Vagina (tissue), 2 donors: ENCODE data around the gene IL18RAP.

ENCODE experiments used
- POLR2A ChIP-seq, 2 donors: fragments of 450-650 bp; IDR thresholded peaks; one replicate each; pipeline ENCODE4 v1.6.1; 2017; ENCODE audit warnings: antibody characterized with exemption in 2 of 2, mild to moderate bottlenecking in 2 of 2, moderate library complexity in 2 of 2
- TF ChIP-seq, protein P1 (sequence below), 3 experiments: fragments of 450-650 bp in 2 of 3; fragments of 200-600 bp in 1 of 3; sonication (generic) in 1 of 3; IDR thresholded peaks; one replicate each; pipeline ENCODE4 v1.5.1; 2017 to 2019; ENCODE audit warnings: antibody characterized with exemption in 3 of 3, mild to moderate bottlenecking in 2 of 3, moderate library complexity in 2 of 3

DNA sequence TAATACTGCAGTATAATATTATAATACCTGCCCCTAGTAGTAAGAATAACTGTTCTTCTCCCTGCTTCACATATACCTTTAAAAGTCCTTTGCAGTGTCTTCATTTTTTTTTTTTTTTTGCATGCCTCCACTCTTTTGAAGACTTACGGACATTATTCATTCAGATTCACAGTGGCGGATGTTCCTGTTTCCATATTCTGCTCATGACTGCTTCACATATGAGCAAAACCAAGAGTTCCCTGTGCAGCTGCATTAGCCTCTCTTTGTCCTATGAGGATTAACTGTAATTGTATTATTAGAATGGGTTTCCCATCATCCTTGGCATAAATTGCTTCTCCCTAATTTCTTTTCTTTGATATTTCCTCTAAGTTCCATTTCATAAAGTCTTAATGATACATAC is 12.8 kb downstream of the IL18RAP start:
- no peak for TF ChIP-seq POLR2A (IDR thresholded peaks at IDR 0.05)
- TF ChIP-seq, protein P1, sequence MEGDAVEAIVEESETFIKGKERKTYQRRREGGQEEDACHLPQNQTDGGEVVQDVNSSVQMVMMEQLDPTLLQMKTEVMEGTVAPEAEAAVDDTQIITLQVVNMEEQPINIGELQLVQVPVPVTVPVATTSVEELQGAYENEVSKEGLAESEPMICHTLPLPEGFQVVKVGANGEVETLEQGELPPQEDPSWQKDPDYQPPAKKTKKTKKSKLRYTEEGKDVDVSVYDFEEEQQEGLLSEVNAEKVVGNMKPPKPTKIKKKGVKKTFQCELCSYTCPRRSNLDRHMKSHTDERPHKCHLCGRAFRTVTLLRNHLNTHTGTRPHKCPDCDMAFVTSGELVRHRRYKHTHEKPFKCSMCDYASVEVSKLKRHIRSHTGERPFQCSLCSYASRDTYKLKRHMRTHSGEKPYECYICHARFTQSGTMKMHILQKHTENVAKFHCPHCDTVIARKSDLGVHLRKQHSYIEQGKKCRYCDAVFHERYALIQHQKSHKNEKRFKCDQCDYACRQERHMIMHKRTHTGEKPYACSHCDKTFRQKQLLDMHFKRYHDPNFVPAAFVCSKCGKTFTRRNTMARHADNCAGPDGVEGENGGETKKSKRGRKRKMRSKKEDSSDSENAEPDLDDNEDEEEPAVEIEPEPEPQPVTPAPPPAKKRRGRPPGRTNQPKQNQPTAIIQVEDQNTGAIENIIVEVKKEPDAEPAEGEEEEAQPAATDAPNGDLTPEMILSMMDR (IDR thresholded peaks at IDR 0.05) = no peak
